Loucy (cell line): Measurements from ENCODE around the gene NLGN4Y.

Source experiments
- H2AFZ ChIP-seq: fragments of 200-600 bp; sonication (generic); 2 replicates; pipeline ENCODE4 v1.6.0; 2016; ENCODE audit warnings: antibody characterized with exemption, mild to moderate bottlenecking, low read length, moderate library complexity
- H3F3A ChIP-seq: fragments of 200-600 bp; 2 replicates; pipeline ENCODE4 v1.6.0; 2016; ENCODE audit warnings: antibody characterized with exemption, low read depth, mild to moderate bottlenecking
- H3K27me3 ChIP-seq: fragments of 200-600 bp; sonication (generic); 2 replicates; pipeline ENCODE4 v1.6.1; 2014; ENCODE audit warnings: low read length, mild to moderate bottlenecking; ENCODE audit not compliant: insufficient read depth, poor library complexity, severe bottlenecking
- H3K36me3 ChIP-seq: fragments of 200-600 bp; sonication (generic); 2 replicates; pipeline ENCODE4 v1.6.1; 2016; ENCODE audit warnings: low read length; ENCODE audit not compliant: insufficient read depth
- H3K4me1 ChIP-seq: fragments of 200-600 bp; sonication (generic); 2 replicates; pipeline ENCODE4 v1.5.1; 2014; ENCODE audit warnings: low read length, mild to moderate bottlenecking; ENCODE audit not compliant: insufficient read depth, poor library complexity, severe bottlenecking
- H3K4me2 ChIP-seq: fragments of 200-600 bp; sonication (generic); 2 replicates; pipeline ENCODE4 v1.6.0; 2014; ENCODE audit warnings: antibody characterized with exemption, low read length, low read depth, mild to moderate bottlenecking; ENCODE audit not compliant: poor library complexity, severe bottlenecking
- H3K4me3 ChIP-seq: fragments of 200-600 bp; sonication (generic); 2 replicates; pipeline ENCODE4 v1.5.1; 2014; ENCODE audit warnings: low read length, mild to moderate bottlenecking, mixed read lengths; ENCODE audit not compliant: poor library complexity, severe bottlenecking
- H3K79me2 ChIP-seq: fragments of 200-600 bp; sonication (generic); 2 replicates; pipeline ENCODE4 v1.6.1; 2014; ENCODE audit warnings: low read length; ENCODE audit not compliant: insufficient read depth
- H3K9ac ChIP-seq: fragments of 200-600 bp; sonication (generic); 2 replicates; pipeline ENCODE4 v1.6.0; 2014; ENCODE audit warnings: mild to moderate bottlenecking, low read depth, low read length, moderate library complexity; ENCODE audit not compliant: poor library complexity, severe bottlenecking
- H3K9me2 ChIP-seq: fragments of 200-600 bp; sonication (generic); replicated peaks from 2 replicates; pipeline ENCODE4 v1.6.1; 2016; ENCODE audit warnings: low read depth, low read length, mixed read lengths
- H3K9me3 ChIP-seq: fragments of 200-600 bp; sonication (generic); 2 replicates; pipeline ENCODE4 v1.6.1; 2014; ENCODE audit warnings: mild to moderate bottlenecking, antibody characterized with exemption, low read length, low read depth; ENCODE audit not compliant: insufficient read depth
- H4K20me1 ChIP-seq: fragments of 200-600 bp; sonication (generic); 2 replicates; pipeline ENCODE4 v1.6.0; 2014; ENCODE audit warnings: antibody characterized with exemption, low read length, mild to moderate bottlenecking; ENCODE audit not compliant: insufficient read depth, poor library complexity, severe bottlenecking
- EZH2phosphoT487 ChIP-seq: fragments of 200-600 bp; IDR thresholded peaks from 2 replicates; pipeline ENCODE4 v1.6.1; 2018; ENCODE audit warnings: antibody characterized with exemption, mild to moderate bottlenecking, moderate library complexity, borderline replicate concordance
- TF ChIP-seq, protein P1 (sequence below): fragments of 200-600 bp; sonication (generic); conservative IDR thresholded peaks from 2 replicates; pipeline ENCODE4 v1.5.1; 2014; ENCODE audit warnings: mild to moderate bottlenecking, antibody characterized with exemption, low read length

Gene NLGN4Y

GRCh38 chrY:14871971-14872370 is 347.6 kb downstream of the NLGN4Y start:
- Histone ChIP-seq H3K79me2 (no peaks in the 10 kb centered on the region), H3K4me1 (no peaks in the 10 kb centered on the region), H3K4me3 (no peak overlapping the region), H3K27me3 (no peaks in the 10 kb centered on the region), H3K9me3 (no peaks in the 10 kb centered on the region), H3K4me2 (no peak overlapping the region), H3K36me3 (no peaks in the 10 kb centered on the region), H4K20me1 (no peaks in the 10 kb centered on the region), H3K9me2 (no peaks in the 10 kb centered on the region), H3F3A (no peaks in the 10 kb centered on the region), H3K9ac (no peak overlapping the region), H2AFZ (no peak overlapping the region)
- TF ChIP-seq, protein P1, sequence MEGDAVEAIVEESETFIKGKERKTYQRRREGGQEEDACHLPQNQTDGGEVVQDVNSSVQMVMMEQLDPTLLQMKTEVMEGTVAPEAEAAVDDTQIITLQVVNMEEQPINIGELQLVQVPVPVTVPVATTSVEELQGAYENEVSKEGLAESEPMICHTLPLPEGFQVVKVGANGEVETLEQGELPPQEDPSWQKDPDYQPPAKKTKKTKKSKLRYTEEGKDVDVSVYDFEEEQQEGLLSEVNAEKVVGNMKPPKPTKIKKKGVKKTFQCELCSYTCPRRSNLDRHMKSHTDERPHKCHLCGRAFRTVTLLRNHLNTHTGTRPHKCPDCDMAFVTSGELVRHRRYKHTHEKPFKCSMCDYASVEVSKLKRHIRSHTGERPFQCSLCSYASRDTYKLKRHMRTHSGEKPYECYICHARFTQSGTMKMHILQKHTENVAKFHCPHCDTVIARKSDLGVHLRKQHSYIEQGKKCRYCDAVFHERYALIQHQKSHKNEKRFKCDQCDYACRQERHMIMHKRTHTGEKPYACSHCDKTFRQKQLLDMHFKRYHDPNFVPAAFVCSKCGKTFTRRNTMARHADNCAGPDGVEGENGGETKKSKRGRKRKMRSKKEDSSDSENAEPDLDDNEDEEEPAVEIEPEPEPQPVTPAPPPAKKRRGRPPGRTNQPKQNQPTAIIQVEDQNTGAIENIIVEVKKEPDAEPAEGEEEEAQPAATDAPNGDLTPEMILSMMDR = no peak
- TF ChIP-seq EZH2phosphoT487 = no peak
